ENCODE results near the gene PABPC1L.

The PABPC1L gene

DNA sequence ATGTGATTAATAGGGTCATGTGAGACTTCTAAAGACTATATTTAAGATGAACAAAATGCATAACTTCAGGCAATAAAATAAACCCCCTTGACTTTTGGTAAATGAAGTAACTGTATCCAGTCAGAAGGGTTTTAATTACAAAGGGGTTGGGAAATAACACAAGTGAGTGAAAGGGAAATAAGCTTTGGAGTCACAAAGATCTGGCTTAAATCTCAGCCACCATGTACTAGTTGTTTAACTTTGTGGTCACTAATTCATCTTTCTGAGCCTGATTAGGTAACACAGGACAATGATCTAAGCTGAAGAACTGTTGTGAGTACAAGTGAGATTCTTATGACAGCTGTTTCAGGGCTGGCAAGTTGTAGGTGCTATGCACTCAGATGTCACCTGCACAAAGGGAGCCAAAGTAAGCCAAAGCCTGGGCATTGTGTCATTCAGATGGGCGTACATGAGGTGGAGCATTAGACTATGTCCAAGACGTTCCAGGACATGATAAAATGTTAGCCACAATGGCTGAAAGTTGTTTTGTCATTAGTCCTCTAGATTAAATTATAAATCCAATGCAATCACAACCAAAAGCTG is 36.5 kb downstream of the PABPC1L start:
- DNase-seq = no peak

- DNase-seq = no peak
Observed at GRCh38 chr20:44948107-44948506, 38.2 kb downstream of the PABPC1L start.

DNA sequence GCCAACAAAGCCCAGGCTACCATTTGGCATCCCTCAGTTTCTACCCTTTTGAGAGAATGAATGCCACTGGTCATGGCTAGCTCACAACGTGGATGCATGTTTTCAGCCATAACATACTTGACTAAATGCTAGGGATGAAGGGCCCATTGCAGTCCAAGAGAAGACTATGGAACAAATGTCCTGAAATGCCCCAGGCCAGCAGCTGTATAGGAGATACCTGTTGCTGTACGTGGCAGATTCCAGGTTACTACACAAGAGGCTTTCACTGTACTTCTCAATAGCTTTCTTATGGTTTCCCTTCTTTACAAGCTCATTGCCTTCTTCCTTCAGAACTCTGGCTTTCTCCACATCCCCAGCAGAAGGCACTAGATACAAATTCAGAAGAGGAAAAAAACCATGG is 38.7 kb downstream of the PABPC1L start:
- no peak for DNase-seq

GRCh38 chr20:44950368-44950767 is 40.5 kb downstream of the PABPC1L start:
- no peak for DNase-seq

GRCh38 chr20:44952731-44953130 is 42.9 kb downstream of the PABPC1L start:
- DNase-seq = no peak

GRCh38 chr20:44954211-44954610 is 44.4 kb downstream of the PABPC1L start:
- no peak for DNase-seq

DNA sequence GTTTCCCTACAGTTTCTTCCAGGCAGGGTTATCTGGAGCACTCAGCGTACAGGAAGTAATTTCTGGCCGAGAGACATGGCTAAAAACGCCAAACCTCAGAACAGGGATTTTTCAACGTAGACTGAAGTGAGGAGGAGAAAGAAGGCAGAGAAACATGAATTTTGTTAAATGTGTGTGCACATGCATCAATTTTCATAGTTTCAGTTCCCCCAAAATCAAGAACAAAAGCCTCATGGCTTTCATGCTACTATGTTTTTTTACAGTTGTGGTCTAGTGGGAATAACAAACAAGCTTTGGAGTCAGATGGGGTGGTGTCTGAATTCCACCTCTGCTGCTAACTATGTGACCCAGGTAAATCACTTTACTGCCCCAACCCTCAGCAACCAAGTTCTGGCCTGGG is 45.4 kb downstream of the PABPC1L start:
- no peak for DNase-seq

GRCh38 chr20:44956410-44956809 is 46.5 kb downstream of the PABPC1L start:
- no peak for DNase-seq

- DNase-seq = no peak
Observed at GRCh38 chr20:44958276-44958675, 48.4 kb downstream of the PABPC1L start.

DNA sequence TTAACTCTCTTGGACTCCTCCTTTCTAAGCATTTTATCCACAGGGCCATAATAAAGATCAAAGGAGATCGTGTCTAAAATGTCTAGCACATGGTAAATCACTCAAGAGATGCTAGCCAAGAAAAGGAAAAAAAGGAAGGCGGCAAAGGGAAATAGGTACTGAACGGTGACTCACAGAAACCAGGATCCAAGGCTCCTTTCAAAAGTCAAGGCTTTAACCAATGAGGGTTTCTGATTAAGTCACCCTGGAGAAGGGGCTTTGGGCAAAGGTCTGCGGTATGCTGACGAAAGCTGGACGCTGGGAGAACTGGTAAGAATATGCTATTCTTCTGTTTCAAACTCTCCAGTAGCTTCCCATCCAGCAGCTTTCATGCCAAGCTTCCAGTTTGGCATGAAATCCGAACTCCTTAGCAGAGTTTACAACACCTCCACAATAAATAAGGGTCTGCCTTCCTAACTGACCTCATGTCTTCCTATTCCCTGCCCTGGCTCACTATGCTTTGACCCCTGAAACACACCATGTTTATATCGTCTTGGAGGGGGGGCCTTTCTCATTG is 49.3 kb downstream of the PABPC1L start:
- DNase-seq = no peak

DNA sequence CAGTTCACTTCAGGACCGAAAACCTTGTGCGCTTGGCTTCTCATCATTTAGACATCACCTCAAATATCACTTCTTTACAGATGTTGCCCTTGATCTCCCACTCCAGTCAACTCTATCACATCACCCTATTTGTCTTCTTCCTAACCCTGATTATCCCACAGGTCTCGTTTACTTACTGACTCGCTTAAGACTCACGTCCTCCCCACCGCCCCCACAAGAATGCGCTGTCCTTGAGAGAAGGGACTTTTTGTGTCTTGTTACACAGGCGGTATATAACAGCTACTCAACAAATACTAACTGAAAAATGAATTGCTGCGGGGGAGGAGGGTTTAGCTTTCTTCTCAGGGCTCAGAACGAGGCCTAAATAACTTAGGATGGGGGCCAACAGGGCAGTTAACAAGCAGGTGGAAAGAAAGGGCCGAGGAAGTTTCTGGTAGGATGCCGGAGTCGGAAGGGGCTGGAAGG is 49.8 kb downstream of the PABPC1L start:
- peak; percentile 14 for DNase-seq

DNA sequence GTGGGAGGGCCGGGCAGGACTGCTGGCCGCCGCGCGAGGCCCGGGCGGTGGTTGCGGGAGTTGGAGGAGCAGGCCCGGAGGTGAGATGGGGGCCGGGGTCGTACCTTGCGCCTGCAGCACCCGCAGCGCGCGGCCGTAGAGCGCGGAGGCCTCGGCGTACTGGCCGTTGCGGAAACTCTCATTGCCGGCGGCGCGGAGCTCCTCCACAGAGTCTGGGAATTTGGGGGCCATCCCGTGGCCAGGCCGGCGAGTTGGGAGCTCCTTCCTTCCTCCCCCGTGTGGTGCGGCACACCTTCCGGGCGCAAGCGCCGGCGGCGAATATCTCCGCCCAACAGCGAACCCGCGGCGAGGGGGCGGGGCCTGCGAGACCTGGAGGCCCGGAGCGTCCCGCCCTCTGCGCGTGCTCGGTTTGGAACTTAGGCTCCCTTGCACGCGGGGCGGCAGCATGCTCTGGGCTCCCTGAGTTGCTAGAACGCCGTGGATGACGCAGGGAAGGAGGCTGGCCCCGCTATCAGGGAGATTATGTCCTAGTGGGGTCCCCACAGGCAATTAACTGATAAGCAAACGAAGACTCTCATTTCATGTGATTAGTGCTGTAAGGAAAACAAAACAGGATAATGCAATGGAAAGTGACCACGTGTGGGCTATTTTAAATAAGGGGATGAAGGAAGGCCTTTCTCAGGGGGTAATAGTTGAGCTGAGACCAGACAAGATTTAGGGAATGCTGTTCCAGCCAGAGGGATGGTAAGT is 50.4 kb downstream of the PABPC1L start, which contains the start of gene TOMM34:
TOMM34 (minus strand) TSS at position 295 of the 750 bp plus-strand sequence; CDS start at position 231, 64 bp downstream.
- peak; percentile 92 for DNase-seq

DNA sequence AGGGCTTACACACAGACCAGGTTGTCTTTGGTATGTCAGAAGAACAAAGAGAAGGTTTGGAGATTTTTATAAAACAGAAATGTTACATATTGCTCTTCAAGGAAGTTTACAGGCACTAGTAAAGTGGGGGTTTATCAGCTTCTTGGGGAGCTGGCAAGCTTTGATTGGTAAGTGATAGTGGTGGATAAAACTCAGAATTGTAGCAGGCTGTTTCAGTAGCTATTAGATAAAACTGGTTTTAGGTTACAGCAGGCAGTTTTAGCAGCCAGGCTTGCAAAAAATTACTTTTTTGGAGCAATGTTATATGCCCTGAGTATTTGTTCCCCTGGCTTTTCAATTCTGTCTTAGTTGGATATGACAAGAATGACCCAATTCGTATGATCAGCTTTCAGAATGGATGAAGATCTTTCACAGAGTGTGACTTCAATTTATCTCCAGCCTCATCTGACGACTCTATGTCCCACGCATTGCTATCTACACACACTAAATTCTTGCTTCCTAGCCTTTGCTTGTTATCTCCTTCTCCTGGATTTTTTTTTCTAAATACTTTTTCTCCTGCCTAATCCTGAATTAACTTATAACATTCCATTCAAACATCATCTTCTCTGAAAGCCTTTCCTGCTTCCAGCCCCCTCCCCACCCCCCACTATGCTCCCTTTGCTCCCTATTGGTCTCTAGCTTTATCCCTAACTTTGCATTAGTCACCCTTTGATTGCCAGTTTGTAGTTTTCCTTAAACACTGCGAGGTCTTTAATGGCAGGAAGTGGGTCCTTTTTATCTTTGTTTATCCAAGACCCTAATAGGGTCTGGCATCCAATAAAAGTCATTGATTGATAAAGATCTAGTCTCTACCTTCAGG is 51.4 kb downstream of the PABPC1L start:
- DNase-seq = no peak

DNA sequence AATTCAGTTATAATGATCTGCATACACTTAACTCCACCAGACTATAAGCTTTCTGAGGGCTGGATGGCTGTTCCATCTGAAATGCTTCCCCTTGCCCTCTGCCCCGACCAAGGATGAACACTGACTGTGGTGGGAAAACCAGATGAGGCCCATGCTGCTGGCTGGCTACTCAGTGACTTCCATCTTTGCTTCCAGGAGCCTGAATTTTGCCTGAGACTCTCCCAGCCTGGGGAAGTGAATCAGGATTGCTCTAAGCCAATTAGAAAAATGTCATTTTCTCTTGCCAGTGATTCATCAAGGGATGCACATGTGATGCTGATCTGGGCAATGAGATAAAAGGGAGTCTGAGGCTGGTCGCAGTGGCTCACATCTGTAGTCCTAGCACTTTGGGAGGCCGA is 52.0 kb downstream of the PABPC1L start:
- DNase-seq = no peak

DNA sequence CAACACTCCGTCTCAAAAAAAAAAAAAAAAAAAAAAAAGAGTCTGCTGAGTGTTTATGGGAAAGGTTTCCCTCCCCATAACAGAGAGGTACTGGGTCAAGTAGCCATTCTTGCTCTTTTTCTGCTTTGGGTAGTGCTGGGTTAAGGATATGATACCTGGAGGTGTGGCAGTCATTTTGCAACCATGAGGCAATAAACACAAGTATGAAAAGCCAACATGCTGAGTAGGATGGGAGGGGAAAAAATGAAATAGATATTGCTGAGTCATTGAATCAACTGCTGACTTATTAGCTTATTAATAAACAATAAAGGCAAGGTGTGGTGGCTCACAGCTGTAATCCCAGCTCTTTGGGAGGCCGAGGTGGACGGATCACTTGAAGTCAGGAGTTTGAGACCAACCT is 52.6 kb downstream of the PABPC1L start:
- DNase-seq = no peak

- no peak for DNase-seq
Observed at GRCh38 chr20:44963325-44964215, 53.7 kb downstream of the PABPC1L start.

DNA sequence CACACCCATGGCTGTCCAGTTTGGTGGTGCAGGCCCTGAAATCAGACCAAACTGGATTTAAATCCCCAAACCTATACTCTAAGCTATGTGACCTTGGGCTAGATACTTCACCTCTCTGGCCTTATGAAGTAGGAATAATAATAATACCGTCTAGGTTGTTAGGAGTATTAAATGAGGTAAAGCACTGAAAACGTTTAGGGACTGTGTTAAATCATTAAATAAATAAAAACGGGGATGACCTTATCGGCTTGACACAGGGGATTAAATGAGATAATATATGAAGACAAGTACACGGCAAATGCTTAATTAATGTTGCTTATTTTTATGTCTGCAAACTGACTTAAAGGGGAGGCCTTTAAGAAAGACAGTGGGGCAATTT is 55.8 kb downstream of the PABPC1L start:
- no peak for DNase-seq

- DNase-seq = peak; percentile 96
Observed at GRCh38 chr20:44966030-44966961, 56.4 kb downstream of the PABPC1L start, which contains the start of gene STK4. Gene STK4, plus strand, starts transcription at chr20:44966512. Its CDS starts 57 bp downstream, at chr20:44966569.

DNA sequence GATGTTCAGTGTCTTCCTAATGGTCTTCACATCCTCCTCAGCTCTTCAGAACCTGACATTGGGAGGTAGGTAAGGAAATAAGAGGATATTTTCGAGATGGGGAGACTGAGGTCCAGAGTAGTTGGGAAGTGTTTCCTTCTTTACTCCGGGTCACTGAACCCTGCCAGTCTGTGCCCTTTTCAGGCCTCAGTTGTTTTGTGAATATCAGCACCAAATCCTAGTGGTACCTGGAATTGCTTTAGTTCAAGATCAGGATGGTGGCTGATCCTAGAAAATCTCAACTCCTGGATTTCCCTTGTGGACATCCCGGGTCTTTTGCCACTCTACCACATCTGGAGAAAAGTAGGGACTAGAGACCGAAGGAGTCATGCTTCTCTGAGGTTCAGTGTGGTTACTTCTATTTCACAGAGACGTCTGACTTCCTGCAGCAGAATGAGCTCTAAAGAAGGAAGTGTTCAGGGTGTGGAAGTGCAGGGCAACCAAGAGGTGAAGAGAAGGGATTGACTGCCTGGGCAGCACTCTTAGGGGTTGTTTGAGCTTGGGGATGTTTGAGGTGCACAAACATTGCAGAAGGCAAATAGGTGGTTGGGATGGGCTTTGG is 57.4 kb downstream of the PABPC1L start:
- DNase-seq = no peak

DNA sequence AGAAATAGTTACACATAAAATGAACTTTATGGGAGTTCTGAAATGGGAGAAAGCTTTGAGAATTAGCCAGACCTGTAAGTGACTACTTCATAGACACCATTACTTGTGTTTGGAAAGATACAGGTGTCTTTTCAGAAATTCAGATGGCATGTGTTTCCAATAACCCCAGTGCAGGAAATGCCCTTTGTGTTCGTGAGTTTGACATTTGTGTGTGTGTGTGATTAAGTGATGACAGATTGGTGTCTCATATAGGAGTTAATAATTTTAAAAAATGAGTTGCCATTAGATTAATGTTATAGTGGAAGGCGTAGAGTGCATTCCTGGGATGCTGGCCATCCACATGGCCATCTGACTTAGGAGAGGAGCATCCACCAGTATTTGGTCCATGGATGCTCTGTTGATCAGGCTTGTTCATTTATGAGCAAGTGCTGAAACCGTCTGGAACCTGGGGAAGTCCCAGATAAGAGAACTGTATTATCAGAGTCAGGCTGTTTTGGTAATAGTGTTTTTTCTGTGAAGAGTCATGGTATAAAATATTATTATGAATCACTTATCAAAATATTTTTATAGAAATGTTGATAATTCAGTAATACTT is 59.5 kb downstream of the PABPC1L start:
- no peak for DNase-seq
